Measurements from ENCODE around the gene TTLL6.

The TTLL6 gene

DNA sequence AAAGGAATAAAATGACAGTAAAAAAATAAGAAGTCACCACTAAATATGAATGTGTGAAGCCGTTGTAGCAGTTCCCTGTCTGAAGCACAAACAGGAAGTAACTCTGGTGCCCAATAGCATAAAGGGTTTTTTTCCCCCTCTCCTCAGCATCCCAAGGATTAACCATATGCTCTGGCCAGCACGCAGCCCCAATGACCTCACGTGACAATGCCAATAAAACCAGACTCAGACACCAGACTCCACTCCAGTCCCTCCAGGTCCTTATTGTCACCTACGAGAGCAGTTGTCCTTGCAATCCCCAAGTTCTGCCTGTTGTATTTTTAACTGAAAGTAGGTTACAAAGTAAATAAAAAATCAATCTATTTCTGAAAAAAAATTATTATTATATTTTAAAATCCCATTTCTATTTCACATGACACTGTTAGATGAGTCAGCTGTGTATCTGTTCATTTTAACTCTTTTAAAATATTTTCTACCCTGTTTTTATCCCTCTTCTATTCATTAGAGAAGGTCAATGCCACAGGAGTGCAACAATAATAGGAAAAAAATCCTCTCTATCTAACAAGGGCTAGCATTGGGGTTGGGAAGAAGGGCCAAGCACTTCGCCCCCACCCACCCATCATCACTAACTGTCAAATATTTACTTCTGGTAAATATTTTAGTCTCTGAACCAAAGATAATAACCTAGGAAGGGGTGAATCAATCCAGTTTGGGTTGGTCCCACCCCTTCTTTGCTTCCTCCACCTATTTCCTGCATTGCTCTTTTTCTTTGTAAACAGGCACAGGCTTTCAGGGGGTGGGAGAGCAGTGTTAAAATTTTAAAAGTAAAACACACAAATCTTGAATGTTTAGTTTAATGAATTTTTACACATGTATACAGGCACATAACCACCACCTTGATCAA is 101.3 kb downstream of the TTLL6 start:
- no peak overlapping the region for H3K4me3 ChIP-seq (ENCODE audit: control insufficient read depth, low read depth, low read length)
- no peak for DNase-seq (ENCODE audit: low read depth)
- no peak for TF ChIP-seq CTCF (IDR thresholded peaks at IDR 0.05; ENCODE audit: control insufficient read depth, insufficient read depth, low read depth, low read length, missing control alignments)
